Endothelial cell of hepatic sinusoid (primary cell): Measurements from ENCODE around the gene FAM13C.

ENCODE experiments used
- in situ Hi-C: cut with HindIII; loops from 2 replicates; pipeline ENCODE4 v1.10.0; 2017; ENCODE audit warnings: low sequenced_read_pairs

The FAM13C gene

GRCh38 chr10:59281861-59282260 lies 80.5 kb downstream of the FAM13C start:
- in situ Hi-C loops, result no loop called here

GRCh38 chr10:59279991-59280505 lies 82.3 kb downstream of the FAM13C start:
- in situ Hi-C loops, result no loop called here

- in situ Hi-C loops, result no loop called here
Measured at GRCh38 chr10:59279476-59279875, 82.9 kb downstream of the FAM13C start.

DNA sequence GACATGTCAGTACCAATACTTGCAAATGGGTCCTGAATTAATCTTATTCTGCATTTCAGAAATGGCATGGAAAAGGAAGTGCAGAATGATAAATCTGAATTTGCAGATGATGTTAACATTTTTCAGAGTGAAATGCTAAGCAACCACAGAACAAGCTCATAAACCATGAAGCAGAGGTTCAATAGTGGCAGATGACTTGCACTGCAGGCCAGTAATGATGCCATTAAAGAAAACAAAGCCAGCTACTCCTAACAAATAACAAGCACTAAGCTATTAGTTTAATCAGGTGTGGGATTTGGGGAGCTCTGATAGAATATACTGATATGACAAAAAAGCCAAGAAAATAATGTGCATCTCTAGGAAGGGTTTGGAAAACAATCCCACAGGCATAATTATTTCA lies 85.4 kb downstream of the FAM13C start:
- in situ Hi-C loops, result no loop called here

- in situ Hi-C loops, result no loop called here
Measured at GRCh38 chr10:59276133-59276532, 86.2 kb downstream of the FAM13C start.

GRCh38 chr10:59273445-59273844 lies 88.9 kb downstream of the FAM13C start:
- in situ Hi-C loops, result no loop called here

DNA sequence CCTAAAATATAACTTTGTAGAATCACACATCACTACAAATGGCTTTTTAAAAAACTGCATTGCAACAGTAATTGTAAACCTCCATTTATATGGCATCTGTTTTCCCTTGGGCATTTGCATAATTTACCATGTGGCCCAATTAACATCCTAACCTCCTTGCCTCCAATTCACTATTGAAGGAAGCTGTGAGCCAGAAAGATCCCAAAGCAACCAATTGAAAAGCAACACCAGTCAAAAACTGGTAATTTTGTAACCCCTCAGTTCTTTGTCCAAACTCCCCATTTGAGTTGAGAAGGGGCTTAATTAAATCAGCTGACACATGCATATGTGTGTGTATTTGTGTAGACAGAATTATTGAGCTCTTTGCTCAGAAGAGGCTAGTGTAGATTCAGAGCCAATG lies 90.3 kb downstream of the FAM13C start:
- in situ Hi-C loops, result no loop called here

DNA sequence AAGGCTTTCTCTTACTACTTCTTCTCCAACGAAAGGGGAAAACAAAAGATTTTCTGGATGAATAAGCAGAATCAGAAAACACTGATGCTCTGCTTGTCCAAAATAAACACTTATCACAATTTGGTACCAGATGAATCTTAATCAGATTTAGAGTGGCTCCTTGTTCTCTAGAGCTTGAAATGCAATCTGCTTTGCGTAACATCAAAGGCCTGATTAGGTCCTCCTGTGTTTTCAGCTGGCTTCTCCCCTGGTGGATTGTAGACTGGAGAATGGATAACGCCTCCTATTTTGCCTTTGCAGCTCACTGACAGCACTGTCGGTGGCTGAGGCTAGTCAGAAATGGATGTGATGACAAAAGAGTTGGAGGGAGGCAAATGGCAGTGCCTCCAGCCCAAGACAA lies 91.2 kb downstream of the FAM13C start:
- in situ Hi-C loops, result no loop called here

- in situ Hi-C loops, result no loop called here
Measured at GRCh38 chr10:59270492-59270891, 91.9 kb downstream of the FAM13C start.

- in situ Hi-C loops, result no loop called here
Measured at GRCh38 chr10:59269651-59270050, 92.7 kb downstream of the FAM13C start.

DNA sequence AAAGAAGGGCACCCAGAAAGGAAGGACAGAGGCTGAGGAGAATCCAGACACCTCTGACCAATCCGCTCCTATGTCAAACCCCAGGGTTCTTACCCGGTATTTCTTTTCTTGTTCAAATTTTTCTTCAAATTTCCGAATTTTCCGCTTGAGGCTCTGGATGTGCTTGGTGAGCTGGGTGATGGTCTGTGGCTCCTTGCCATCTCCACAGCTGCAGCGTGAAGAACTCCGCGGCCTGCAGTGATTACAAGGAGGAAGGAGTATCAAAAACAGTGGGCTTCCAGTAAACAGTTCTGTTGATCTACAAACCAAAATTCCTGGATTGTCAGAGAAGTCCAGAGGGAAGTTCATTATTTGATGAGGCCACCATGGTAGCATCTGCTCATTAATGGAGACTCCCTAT lies 93.9 kb downstream of the FAM13C start:
- in situ Hi-C loops, result no loop called here

GRCh38 chr10:59266321-59266720 lies 96.0 kb downstream of the FAM13C start:
- in situ Hi-C loops, result no loop called here

DNA sequence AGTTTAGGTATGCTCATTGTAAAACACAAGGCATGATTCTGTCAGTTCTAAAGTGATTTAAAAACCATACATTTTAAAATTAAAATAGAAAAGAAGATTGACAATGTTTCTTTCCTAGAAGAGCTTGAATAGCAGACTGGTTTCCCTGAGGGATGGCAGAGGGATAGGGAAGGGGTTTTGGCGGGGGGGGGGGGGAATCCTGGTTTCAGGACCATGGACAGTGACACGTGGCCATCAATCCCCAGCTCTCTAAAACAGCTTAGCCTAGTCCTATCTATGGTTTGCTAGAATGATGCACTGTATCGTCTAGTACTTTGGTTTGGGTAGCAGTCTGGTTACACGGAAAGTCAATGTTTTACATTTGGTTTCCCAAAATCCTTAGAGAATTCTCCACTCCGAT lies 97.2 kb downstream of the FAM13C start:
- in situ Hi-C loops, result no loop called here

DNA sequence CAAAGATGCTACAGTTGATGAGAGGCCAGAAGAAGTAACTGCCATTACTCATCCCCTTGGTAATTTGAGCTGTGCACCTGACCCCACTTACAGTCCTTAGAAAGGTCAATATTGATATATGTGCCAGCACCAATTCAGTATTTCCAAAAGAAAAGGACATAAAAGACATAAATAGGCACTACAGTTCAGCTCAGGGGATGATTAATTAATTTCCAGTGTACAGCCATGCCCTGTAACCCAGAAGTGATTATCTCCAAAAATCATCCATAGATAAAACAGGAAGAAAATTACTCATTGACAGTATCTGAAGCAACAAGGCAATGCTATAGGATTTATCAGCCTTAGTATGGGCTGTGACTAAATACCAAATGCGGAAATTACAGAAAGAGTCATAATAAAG lies 103.5 kb downstream of the FAM13C start:
- in situ Hi-C loops, result no loop called here

DNA sequence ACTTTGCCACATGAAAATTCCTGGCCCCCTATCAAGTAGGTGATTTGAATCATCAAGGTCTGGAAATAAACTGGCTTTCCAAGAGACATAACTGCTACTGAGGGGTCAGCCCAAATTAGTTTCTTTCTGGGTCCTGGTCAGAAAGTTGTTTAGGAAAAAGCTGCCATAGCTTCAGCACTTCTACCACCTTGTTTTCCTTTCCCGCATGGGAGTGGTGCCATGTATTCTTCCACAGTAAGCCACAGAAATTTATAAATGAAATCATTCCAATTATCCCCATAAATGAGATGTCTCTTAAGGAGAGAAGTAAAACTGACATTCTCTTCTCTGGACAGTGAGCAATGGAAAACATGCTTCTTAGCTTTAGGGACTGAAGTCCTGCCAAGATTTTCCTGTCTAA lies 105.1 kb downstream of the FAM13C start:
- in situ Hi-C loops, result no loop called here

GRCh38 chr10:59255463-59255862 lies 106.9 kb downstream of the FAM13C start:
- in situ Hi-C loops, result no loop called here

GRCh38 chr10:59252491-59252890 lies 109.9 kb downstream of the FAM13C start:
- in situ Hi-C loops, result no loop called here

DNA sequence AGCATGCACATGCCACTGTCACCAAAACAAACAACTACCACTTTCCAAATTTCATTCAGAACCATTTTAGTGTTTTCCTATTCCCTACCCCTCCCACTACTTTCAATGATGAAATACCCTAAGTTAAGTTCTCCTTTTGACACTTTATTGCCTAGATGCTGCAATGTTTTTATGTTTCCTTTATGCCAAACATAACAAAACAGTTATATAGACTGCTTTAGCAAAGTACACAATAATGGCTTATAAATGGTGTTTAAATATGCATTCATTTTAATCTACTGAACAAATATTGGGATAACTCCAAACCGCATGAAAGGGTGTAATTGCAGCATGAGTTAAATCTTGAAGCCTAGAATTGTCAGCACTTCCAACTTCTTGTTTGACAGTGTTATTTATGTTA lies 116.7 kb downstream of the FAM13C start:
- in situ Hi-C loops, result no loop called here

DNA sequence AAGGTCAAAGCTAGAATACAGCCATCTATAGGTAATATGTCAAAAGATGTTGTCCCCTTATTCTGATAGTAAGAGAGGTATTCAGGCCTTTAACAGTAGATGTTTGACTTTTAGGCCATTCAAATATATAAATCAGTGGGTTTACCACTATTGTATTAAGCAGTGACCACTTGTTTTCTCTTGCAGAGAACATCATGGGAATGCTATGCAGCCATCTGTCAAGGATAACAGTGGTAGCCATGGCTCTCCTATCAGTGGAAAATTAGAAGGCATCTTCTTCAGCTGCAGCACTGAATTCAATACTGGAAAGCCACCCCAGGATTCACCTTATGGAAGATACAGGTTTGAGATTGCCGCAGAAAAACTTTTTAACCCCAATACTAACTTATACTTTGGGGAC lies 117.5 kb downstream of the FAM13C start:
- in situ Hi-C loops, result no loop called here

GRCh38 chr10:59243611-59244195 lies 118.6 kb downstream of the FAM13C start:
- in situ Hi-C loops, result no loop called here

DNA sequence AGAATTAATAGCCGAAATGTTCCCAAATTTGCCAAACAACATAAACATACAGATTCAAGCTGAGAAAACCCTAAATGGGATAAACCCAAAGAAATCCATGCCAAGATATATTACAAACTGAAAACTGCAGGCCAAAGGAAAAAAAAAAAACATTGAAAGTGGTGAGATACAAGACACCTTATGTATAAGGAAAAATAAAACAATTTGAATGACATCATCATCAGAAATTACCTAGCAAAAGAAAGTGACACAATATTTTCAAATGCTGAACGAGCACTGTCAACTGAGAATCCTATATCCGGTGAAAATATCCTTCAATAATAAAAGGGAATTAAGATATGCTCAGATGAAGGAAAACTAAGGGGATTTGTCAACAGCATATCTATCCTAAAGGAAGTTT lies 119.4 kb downstream of the FAM13C start:
- in situ Hi-C loops, result no loop called here

GRCh38 chr10:59242057-59242456 lies 120.3 kb downstream of the FAM13C start:
- in situ Hi-C loops, result no loop called here

DNA sequence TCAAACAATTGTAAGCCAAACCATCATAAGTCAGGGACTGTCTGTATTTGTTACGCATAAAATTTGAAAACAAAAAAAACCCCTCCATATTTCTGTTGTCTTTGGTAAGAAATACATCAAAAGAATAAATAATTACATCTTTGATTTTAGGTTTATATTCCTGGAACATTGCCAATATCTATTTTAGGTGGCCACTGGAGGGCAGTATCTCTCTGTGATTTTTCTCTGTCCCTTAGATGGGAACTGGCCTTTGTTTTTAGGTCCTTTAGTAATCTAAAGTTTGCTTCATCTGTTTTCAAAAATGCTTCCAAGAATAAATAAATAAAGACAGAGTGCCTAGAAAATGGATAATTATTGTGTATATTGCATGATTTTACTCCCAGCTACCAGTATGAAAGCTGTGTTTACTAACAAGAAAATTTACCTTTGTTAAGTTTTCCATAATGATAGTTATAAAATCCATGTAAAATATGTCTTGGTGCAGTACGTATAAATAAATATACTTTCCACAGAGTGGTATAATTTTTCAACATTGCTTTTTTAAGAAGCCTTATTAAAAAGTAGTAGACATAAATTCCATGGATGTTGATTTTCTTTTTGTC lies 121.7 kb downstream of the FAM13C start:
- in situ Hi-C loops, result no loop called here
